SK-N-SH (cell line): ENCODE data around the gene PXN. TPM values are rescaled to one million over a fixed set of nuclear protein-coding genes. Genes with fewer than 3 reads are reported as not detected.

Source experiments
- CTCF ChIA-PET: fragments of 300-600, 350-600 bp; formaldehyde crosslinking; extraction: SDS; loops from one replicate; lab custom pipeline; 2021; lab: Yijun Ruan, JAX
- POLR2A ChIA-PET: fragments of 350-600 bp; sonication (Branson Sonifier 250); formaldehyde crosslinking; extraction: SDS; loops from one replicate; lab custom pipeline; 2020; ENCODE audit warnings: antibody characterized with exemption, inconsistent platforms; lab: Yijun Ruan, JAX
- DNase-seq: peaks from one replicate; pipeline ENCODE4 v3.0.0; 2012
- H2AFZ ChIP-seq: fragments of 200-600 bp; sonication (generic); 2 replicates; pipeline ENCODE4 v1.8.1; 2016; ENCODE audit warnings: antibody characterized with exemption, mild to moderate bottlenecking, low read depth
- H3F3A ChIP-seq: fragments of 200-600 bp; sonication (generic); replicated peaks from 2 replicates; pipeline ENCODE3; 2016; ENCODE audit warnings: antibody characterized with exemption, mild to moderate bottlenecking; ENCODE audit not compliant: insufficient read depth
- H3K27ac ChIP-seq, 2 experiments: fragments of 200-500 bp in 1 of 2; fragments of 200-600 bp in 1 of 2; sonication (Bioruptor generic) in 1 of 2; sonication (generic), shearing (Covaris generic) in 1 of 2; 2 replicates each; pipeline versions ENCODE4 v1.5.1 to v1.6.1; 2014 to 2016; ENCODE audit warnings: low read depth in 2 of 2, inconsistent platforms in 1 of 2, low read length in 1 of 2, mild to moderate bottlenecking in 1 of 2, mixed read lengths in 1 of 2
- H3K27me3 ChIP-seq: fragments of 200-600 bp; sonication (generic), shearing (Covaris generic); 2 replicates; pipeline ENCODE4 v1.6.1; 2016; ENCODE audit warnings: mixed run types; ENCODE audit not compliant: insufficient read depth
- H3K36me3 ChIP-seq, 2 experiments: fragments of 200-500 bp in 1 of 2; fragments of 200-600 bp in 1 of 2; sonication (Bioruptor generic) in 1 of 2; sonication (generic) in 1 of 2; replicated peaks in 1 of 2; 2 replicates each; pipeline versions ENCODE3 to v1.5.1; 2014 to 2016; ENCODE audit warnings: low read length in 1 of 2, mild to moderate bottlenecking in 1 of 2; ENCODE audit not compliant: insufficient read depth in 2 of 2, control insufficient read depth in 1 of 2
- H3K4me1 ChIP-seq, 2 experiments: fragments of 200-500 bp in 1 of 2; fragments of 200-600 bp in 1 of 2; sonication (Bioruptor generic) in 1 of 2; sonication (generic), shearing (Covaris generic) in 1 of 2; 2 replicates each; pipeline versions ENCODE4 v1.5.1 to v1.6.1; 2014 to 2016; ENCODE audit warnings: low read depth in 1 of 2, low read length in 1 of 2, mixed run types in 1 of 2; ENCODE audit not compliant: insufficient read depth in 2 of 2, control insufficient read depth in 1 of 2
- H3K4me2 ChIP-seq: fragments of 200-600 bp; sonication (generic), shearing (Covaris generic); 2 replicates; pipeline ENCODE4 v1.6.1; 2017; ENCODE audit warnings: mixed run types
- H3K4me3 ChIP-seq, 2 experiments: fragments of 200-500 bp in 1 of 2; fragments of 200-600 bp in 1 of 2; sonication (Bioruptor generic) in 1 of 2; sonication (generic), shearing (Covaris generic) in 1 of 2; 2 replicates each; pipeline versions ENCODE4 v1.5.1 to v1.8.1; 2014 to 2016; ENCODE audit warnings: low read depth in 2 of 2, inconsistent platforms in 1 of 2, low read length in 1 of 2, mild to moderate bottlenecking in 1 of 2, mixed read lengths in 1 of 2, moderate library complexity in 1 of 2
- H3K79me2 ChIP-seq: fragments of 200-600 bp; sonication (generic); 2 replicates; pipeline ENCODE4 v1.8.1; 2017; ENCODE audit warnings: mild to moderate bottlenecking; ENCODE audit not compliant: insufficient read depth
- H3K9ac ChIP-seq: fragments of 200-600 bp; sonication (generic); 2 replicates; pipeline ENCODE4 v1.6.1; 2017; ENCODE audit warnings: mixed run types
- H3K9me2 ChIP-seq: fragments of 200-600 bp; sonication (generic); 2 replicates; pipeline ENCODE4 v1.6.1; 2017; ENCODE audit warnings: mixed run types
- H3K9me3 ChIP-seq: fragments of 200-600 bp; sonication (generic); 2 replicates; pipeline ENCODE4 v1.6.1; 2017; ENCODE audit warnings: mixed run types, mild to moderate bottlenecking, moderate library complexity
- H4K20me1 ChIP-seq: fragments of 200-600 bp; sonication (generic); 2 replicates; pipeline ENCODE4 v1.6.1; 2017; ENCODE audit warnings: mild to moderate bottlenecking, mixed run types; ENCODE audit not compliant: insufficient read depth
- CHD2 ChIP-seq: fragments of 150-350 bp; IDR thresholded peaks from 2 replicates; pipeline ENCODE4 v1.6.1; 2018; ENCODE audit warnings: low read length; ENCODE audit not compliant: partially characterized antibody
- ELF1 ChIP-seq: IDR thresholded peaks from 2 replicates; pipeline ENCODE4 v1.4.0; 2012
- EP300 ChIP-seq, 2 experiments: IDR thresholded peaks; 2 replicates each; pipeline versions ENCODE4 v1.4.0 to v1.6.1; 2012; ENCODE audit warnings: borderline replicate concordance in 1 of 2, low read depth in 1 of 2, low read length in 1 of 2
- EZH2phosphoT487 ChIP-seq: fragments of 200-600 bp; sonication (generic); IDR thresholded peaks from 2 replicates; pipeline ENCODE4 v1.6.1; 2017; ENCODE audit warnings: low read depth, mixed run types, mild to moderate bottlenecking, antibody characterized with exemption, moderate library complexity, borderline replicate concordance
- FOSL2 ChIP-seq: IDR thresholded peaks from 2 replicates; pipeline ENCODE4 v1.4.0; 2012; ENCODE audit warnings: low read depth, mild to moderate bottlenecking, moderate library complexity, borderline replicate concordance
- FOXJ3 ChIP-seq: sonication (generic); formaldehyde crosslinking; IDR thresholded peaks from 2 replicates; pipeline ENCODE4 v1.5.1; 2020; ENCODE audit warnings: mild to moderate bottlenecking, missing genetic modification reagents
- FOXM1 ChIP-seq: IDR thresholded peaks from 2 replicates; pipeline ENCODE4 v1.4.0; 2012; ENCODE audit warnings: low read depth, mild to moderate bottlenecking
- GATA2 ChIP-seq: sonication (generic); formaldehyde crosslinking; IDR thresholded peaks from 2 replicates; pipeline ENCODE4 v1.5.0; 2020; ENCODE audit warnings: mild to moderate bottlenecking, missing genetic modification reagents
- JUND ChIP-seq: IDR thresholded peaks from 2 replicates; pipeline ENCODE4 v1.4.0; 2012
- MXI1 ChIP-seq: IDR thresholded peaks from 2 replicates; pipeline ENCODE4 v1.6.1; 2012; ENCODE audit warnings: mild to moderate bottlenecking, low read depth, low read length, improper control_type of control experiment
- NFIC ChIP-seq: IDR thresholded peaks from 2 replicates; pipeline ENCODE4 v1.4.0; 2012; ENCODE audit warnings: borderline replicate concordance
- NRF1 ChIP-seq: IDR thresholded peaks from 2 replicates; pipeline ENCODE4 v1.6.1; 2012; ENCODE audit warnings: low read depth, mild to moderate bottlenecking, low read length
- POLR2AphosphoS5 ChIP-seq: IDR thresholded peaks from 2 replicates; pipeline ENCODE4 v1.6.1; 2012; ENCODE audit warnings: low read depth, low read length
- RCOR1 ChIP-seq: fragments of 150-350 bp; IDR thresholded peaks from 2 replicates; pipeline ENCODE4 v1.6.1; 2017; ENCODE audit warnings: antibody characterized with exemption, low read length
- RFX5 ChIP-seq: IDR thresholded peaks from 2 replicates; pipeline ENCODE4 v1.6.1; 2012; ENCODE audit warnings: mild to moderate bottlenecking, improper control_type of control experiment, low read length
- RXRA ChIP-seq: IDR thresholded peaks from 2 replicates; pipeline ENCODE4 v1.4.0; 2012; ENCODE audit warnings: low read depth, mild to moderate bottlenecking, borderline replicate concordance
- TCF12 ChIP-seq: IDR thresholded peaks from 2 replicates; pipeline ENCODE4 v1.4.0; 2012
- TEAD4 ChIP-seq: IDR thresholded peaks from 2 replicates; pipeline ENCODE4 v1.4.0; 2012; ENCODE audit warnings: mild to moderate bottlenecking, borderline replicate concordance; ENCODE audit not compliant: insufficient read depth
- YY1 ChIP-seq: IDR thresholded peaks from 2 replicates; pipeline ENCODE4 v1.4.0; 2012; ENCODE audit warnings: low read depth, mild to moderate bottlenecking
- WGBS: methylation state at CpG from one replicate; pipeline ENCODE4 v1.1.6; 2017; ENCODE audit warnings: low lambda C conversion rate; 5-methylcytosine and 5-hydroxymethylcytosine counted together
- polyA plus RNA-seq, 3 experiments: library from polyadenylated mRNA; depleted of rRNA; stranded (reverse); fragments of >200 nt; gene quantifications; 2 replicates each; pipeline ENCODE4 v1.2.3, GENCODE V29; 2012
- TF ChIP-seq, protein P1 (sequence below): IDR thresholded peaks from 2 replicates; pipeline ENCODE4 v1.4.0; 2012; ENCODE audit warnings: low read depth
- TF ChIP-seq, protein P2 (sequence below): IDR thresholded peaks from 2 replicates; pipeline ENCODE4 v1.4.0; 2012; ENCODE audit warnings: low read depth, borderline replicate concordance
- TF ChIP-seq, protein P3 (sequence below): IDR thresholded peaks from 2 replicates; pipeline ENCODE4 v1.4.0; 2012; ENCODE audit warnings: low read depth, borderline replicate concordance
- TF ChIP-seq, protein P4 (sequence below): fragments of 150-350 bp; IDR thresholded peaks from 2 replicates; pipeline ENCODE4 v1.6.1; 2016; ENCODE audit warnings: mild to moderate bottlenecking, low read depth, low read length

PXN gene
- polyA plus RNA-seq, 1 of the 3 experiments (the other 2 are of a cell fraction), result 89.0 TPM

DNA sequence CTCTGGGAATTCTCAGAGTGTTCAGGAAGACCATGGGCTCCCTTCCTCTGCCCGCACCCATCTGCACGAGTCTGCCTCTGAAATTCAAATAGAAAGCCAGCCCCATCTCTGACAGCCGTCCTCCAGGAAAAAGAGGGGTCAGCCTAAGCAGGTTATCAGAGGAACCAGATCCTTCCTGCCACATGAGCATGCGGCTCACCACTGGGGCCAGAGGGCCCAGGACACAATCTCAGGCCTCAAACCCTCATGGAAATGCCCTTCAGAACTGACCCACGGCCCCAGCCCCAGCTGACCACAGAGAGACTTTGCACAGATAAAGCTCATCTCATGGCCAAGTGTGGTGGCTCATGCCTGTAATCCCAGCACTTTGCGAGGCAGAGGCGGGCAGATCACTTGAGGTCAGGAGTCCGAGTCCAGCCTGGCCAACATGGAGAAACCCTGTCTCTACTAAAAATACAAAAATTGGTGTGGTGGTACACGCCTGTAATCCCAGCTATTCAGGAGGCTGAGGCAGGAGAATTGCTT, 23.2 kb downstream of the PXN start:
- H2AFZ ChIP-seq, result no peak overlapping the region
- POLR2A ChIA-PET, result no interaction called here
- no peak overlapping the region for H3K9ac ChIP-seq
- H4K20me1 ChIP-seq, result peaks cover 62% of the 10 kb centered on the region
- H3K4me1 ChIP-seq, result peaks cover 24 to 39% of the 10 kb centered on the region in 2 experiments; a peak in 3 of 4 replicates
- no peaks in the 10 kb centered on the region for H3K9me2 ChIP-seq
- H3K27me3 ChIP-seq, result no peaks in the 10 kb centered on the region
- H3K9me3 ChIP-seq, result no peaks in the 10 kb centered on the region
- peaks cover 0 to 6% of the 10 kb centered on the region in 2 experiments for H3K36me3 ChIP-seq
- CTCF ChIA-PET, result interaction anchor here (1.3 to 12.5 kb wide), 2 partner anchors 14 to 24 kb away, joined by 3 to 148 read pairs; no protein-coding TSS in a partner anchor
- no peak for TF ChIP-seq RXRA
- no peak for TF ChIP-seq CHD2
- TF ChIP-seq, protein P1, sequence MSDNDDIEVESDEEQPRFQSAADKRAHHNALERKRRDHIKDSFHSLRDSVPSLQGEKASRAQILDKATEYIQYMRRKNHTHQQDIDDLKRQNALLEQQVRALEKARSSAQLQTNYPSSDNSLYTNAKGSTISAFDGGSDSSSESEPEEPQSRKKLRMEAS, result no peak
- TF ChIP-seq TEAD4, result no peak
- no peak for TF ChIP-seq FOXM1
- TF ChIP-seq NRF1, result no peak
- TF ChIP-seq ELF1, result no peak
- no peak for TF ChIP-seq POLR2AphosphoS5
- TF ChIP-seq MXI1, result no peak
- no peak for TF ChIP-seq RFX5
- TF ChIP-seq, protein P2, sequence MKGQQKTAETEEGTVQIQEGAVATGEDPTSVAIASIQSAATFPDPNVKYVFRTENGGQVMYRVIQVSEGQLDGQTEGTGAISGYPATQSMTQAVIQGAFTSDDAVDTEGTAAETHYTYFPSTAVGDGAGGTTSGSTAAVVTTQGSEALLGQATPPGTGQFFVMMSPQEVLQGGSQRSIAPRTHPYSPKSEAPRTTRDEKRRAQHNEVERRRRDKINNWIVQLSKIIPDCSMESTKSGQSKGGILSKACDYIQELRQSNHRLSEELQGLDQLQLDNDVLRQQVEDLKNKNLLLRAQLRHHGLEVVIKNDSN, result no peak
- TF ChIP-seq FOXJ3 (CRISPR knock-in tag), result no peak
- TF ChIP-seq GATA2 (CRISPR knock-in tag), result no peak
- no peak for TF ChIP-seq FOSL2
- TF ChIP-seq NFIC, result no peak
- H3F3A ChIP-seq, result peaks cover 30% of the 10 kb centered on the region
- H3K27ac ChIP-seq, result no peak overlapping the region
- 92% methylated on average over 7 of the region's 9 CpGs for WGBS
- no peak overlapping the region for H3K4me2 ChIP-seq
- no peak overlapping the region for H3K4me3 ChIP-seq
- DNase-seq, result no peak
- H3K79me2 ChIP-seq, result peaks cover 100% of the 10 kb centered on the region

DNA sequence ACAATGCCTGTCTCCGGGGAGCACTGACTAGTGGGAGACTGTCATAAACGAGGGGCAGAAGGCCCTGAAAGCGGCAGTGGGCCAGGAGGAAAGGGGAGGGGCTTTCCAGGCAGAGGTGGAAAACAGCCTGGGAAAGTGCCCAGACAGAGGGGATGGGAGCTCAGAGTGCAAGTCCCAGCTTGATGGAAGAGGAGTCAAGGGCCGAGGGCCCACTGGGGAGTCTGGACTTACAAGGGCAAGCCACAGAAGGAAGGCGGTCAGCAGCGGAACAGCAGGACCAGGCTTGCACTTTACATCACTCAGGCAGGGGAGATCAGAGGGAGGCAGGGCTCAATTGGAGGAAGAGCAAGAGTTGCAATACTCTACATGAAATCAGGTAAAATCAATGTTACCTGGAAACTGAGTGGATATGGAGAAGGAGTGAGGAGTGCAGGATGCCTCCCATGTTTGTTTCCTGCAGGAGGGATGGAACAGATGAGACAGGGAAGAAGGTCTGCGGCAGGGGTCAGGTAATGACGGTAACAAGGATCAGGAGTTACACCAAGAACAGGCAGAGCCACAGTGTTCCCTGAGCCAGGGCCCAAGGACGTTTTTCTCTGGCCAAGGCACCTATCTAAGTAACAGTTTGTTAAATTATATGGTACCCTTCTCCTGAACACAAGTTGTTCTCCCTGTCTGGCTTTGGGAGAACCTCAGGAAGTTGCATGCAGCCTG, 23.8 kb downstream of the PXN start:
- DNase-seq, result no peak
- no peaks in the 10 kb centered on the region for H3K27me3 ChIP-seq
- H3K27ac ChIP-seq, result no peak overlapping the region
- peaks cover 56% of the 10 kb centered on the region for H4K20me1 ChIP-seq
- TF ChIP-seq EP300 (IDR thresholded peaks at IDR 0.05; ENCODE audit: borderline replicate concordance in 1 of 2, low read depth in 1 of 2, low read length in 1 of 2) (no peak), NFIC (no peak), EZH2phosphoT487 (no peak), RCOR1 (no peak), JUND (no peak), TEAD4 (no peak), CHD2 (no peak), POLR2AphosphoS5 (no peak), YY1 (no peak), RXRA (no peak), TCF12 (no peak), FOXJ3 (CRISPR knock-in tag) (no peak), MXI1 (no peak)
- TF ChIP-seq, protein P3, sequence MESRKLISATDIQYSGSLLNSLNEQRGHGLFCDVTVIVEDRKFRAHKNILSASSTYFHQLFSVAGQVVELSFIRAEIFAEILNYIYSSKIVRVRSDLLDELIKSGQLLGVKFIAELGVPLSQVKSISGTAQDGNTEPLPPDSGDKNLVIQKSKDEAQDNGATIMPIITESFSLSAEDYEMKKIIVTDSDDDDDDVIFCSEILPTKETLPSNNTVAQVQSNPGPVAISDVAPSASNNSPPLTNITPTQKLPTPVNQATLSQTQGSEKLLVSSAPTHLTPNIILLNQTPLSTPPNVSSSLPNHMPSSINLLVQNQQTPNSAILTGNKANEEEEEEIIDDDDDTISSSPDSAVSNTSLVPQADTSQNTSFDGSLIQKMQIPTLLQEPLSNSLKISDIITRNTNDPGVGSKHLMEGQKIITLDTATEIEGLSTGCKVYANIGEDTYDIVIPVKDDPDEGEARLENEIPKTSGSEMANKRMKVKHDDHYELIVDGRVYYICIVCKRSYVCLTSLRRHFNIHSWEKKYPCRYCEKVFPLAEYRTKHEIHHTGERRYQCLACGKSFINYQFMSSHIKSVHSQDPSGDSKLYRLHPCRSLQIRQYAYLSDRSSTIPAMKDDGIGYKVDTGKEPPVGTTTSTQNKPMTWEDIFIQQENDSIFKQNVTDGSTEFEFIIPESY, result no peak
- TF ChIP-seq, protein P4, sequence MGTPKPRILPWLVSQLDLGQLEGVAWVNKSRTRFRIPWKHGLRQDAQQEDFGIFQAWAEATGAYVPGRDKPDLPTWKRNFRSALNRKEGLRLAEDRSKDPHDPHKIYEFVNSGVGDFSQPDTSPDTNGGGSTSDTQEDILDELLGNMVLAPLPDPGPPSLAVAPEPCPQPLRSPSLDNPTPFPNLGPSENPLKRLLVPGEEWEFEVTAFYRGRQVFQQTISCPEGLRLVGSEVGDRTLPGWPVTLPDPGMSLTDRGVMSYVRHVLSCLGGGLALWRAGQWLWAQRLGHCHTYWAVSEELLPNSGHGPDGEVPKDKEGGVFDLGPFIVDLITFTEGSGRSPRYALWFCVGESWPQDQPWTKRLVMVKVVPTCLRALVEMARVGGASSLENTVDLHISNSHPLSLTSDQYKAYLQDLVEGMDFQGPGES, result no peak
- peaks cover 22 to 39% of the 10 kb centered on the region in 2 experiments; a peak in 3 of 4 replicates for H3K4me1 ChIP-seq
- 88% methylated on average over 9 of the region's 9 CpGs for WGBS
- no peaks in the 10 kb centered on the region for H3K9me2 ChIP-seq
- H2AFZ ChIP-seq, result no peak overlapping the region
- peaks cover 0 to 12% of the 10 kb centered on the region in 2 experiments for H3K36me3 ChIP-seq
- H3K9me3 ChIP-seq, result no peaks in the 10 kb centered on the region
- ChIA-PET CTCF (interaction anchor here (1.1 to 12.5 kb wide), 2 partner anchors 7 to 13 kb away, joined by 3 to 148 read pairs; no protein-coding TSS in a partner anchor), POLR2A (interaction anchor here (2.4 kb wide), 1 partner anchor 50 kb away, joined by 10 read pairs; the partner anchor contains the start of gene RNU4-2)
- no peak overlapping the region for H3K4me2 ChIP-seq
- no peak overlapping the region for H3K4me3 ChIP-seq
- no peak overlapping the region for H3K9ac ChIP-seq
- H3F3A ChIP-seq, result peaks cover 30% of the 10 kb centered on the region
- peaks cover 100% of the 10 kb centered on the region for H3K79me2 ChIP-seq
